ENCODE data around the gene SEL1L.
"Not testable (repeated sequence)": the region's sequence is repeated elsewhere in the genome, so short reads cannot be mapped to it uniquely, and the experiment has no call there.

Gene SEL1L

GRCh38 chr14:81441626-81442134 is 92.0 kb downstream of the SEL1L start:
- DNase-seq = no peak

GRCh38 chr14:81440041-81440440 is 93.6 kb downstream of the SEL1L start:
- no peak for DNase-seq

- no peak for DNase-seq
Measured at GRCh38 chr14:81437244-81437643, 96.4 kb downstream of the SEL1L start.

- peak; percentile 85 for DNase-seq
Measured at GRCh38 chr14:81436296-81437138, 97.1 kb downstream of the SEL1L start.

- peak; percentile 36 for DNase-seq
Measured at GRCh38 chr14:81435391-81436295, 98.0 kb downstream of the SEL1L start.

- no peak for DNase-seq
Measured at GRCh38 chr14:81435048-81435390, 98.6 kb downstream of the SEL1L start.

- DNase-seq = no peak
Measured at GRCh38 chr14:81434230-81434629, 99.4 kb downstream of the SEL1L start.

GRCh38 chr14:81433378-81433777 is 100.3 kb downstream of the SEL1L start:
- no peak for DNase-seq

GRCh38 chr14:81432219-81432661 is 101.4 kb downstream of the SEL1L start:
- no peak for DNase-seq

GRCh38 chr14:81430235-81430634 is 103.4 kb downstream of the SEL1L start:
- no peak for DNase-seq

GRCh38 chr14:81429749-81430148 is 103.9 kb downstream of the SEL1L start:
- not testable (repeated sequence) for DNase-seq

- no peak for DNase-seq
Measured at GRCh38 chr14:81429028-81429427, 104.6 kb downstream of the SEL1L start.

- DNase-seq = no peak
Measured at GRCh38 chr14:81427348-81428058, 106.2 kb downstream of the SEL1L start.

GRCh38 chr14:81423504-81423903 is 110.1 kb downstream of the SEL1L start:
- no peak for DNase-seq
